PC-3 (cell line): Measurements from ENCODE around the gene ABCF1. TPM values are rescaled to one million over a fixed set of nuclear protein-coding genes. Genes with fewer than 3 reads are reported as not detected.

Experiments used
- ATAC-seq: fragments of 200-7000 bp; cut with Tn5 transposase; 2 replicates; pipeline ENCODE4 v1.9.1; 2020; ENCODE audit warnings: mild to moderate bottlenecking, moderate library complexity
- BruUV-seq: library from RNA; stranded (reverse); fragments of 400-500 nt; replicated peaks from 2 replicates; lab custom pipeline; 2021; lab: Mats Ljungman, UMichigan
- CTCF ChIA-PET: fragments of 300-600 bp; sonication (Branson Sonifier 250); formaldehyde crosslinking; loops from one replicate; lab custom pipeline; 2022; ENCODE audit warnings: antibody characterized with exemption; lab: Charles Lee
- POLR2A ChIA-PET: fragments of 300-600 bp; sonication (Branson Sonifier 250); formaldehyde crosslinking; loops from one replicate; lab custom pipeline; 2022; ENCODE audit warnings: antibody characterized with exemption; ENCODE audit not compliant: unreplicated experiment; lab: Charles Lee
- DNase-seq: peaks from one replicate; pipeline ENCODE4 v3.0.0-alpha.2; 2015
- H2AFZ ChIP-seq: fragments of 300-600 bp; sonication (generic); 2 replicates; pipeline ENCODE4 v1.6.0; 2016; ENCODE audit warnings: antibody characterized with exemption, low read length
- H3F3A ChIP-seq: fragments of 300-600 bp; sonication (generic); one replicate; pipeline ENCODE4 v1.6.0; 2017; ENCODE audit warnings: antibody characterized with exemption, low read length, control low read depth, mild to moderate bottlenecking; ENCODE audit not compliant: unreplicated experiment
- H3K27ac ChIP-seq: fragments of 300-600 bp; sonication (generic); 2 replicates; pipeline ENCODE4 v1.5.1; 2016; ENCODE audit warnings: mild to moderate bottlenecking, low read length
- H3K27me3 ChIP-seq: fragments of 300-600 bp; sonication (generic); 2 replicates; pipeline ENCODE4 v1.6.1; 2016; ENCODE audit warnings: low read length, mixed read lengths
- H3K36me3 ChIP-seq: fragments of 300-600 bp; sonication (generic); 2 replicates; pipeline ENCODE4 v1.6.1; 2016; ENCODE audit warnings: low read depth, mixed run types, low read length, mixed read lengths
- H3K4me1 ChIP-seq: fragments of 300-600 bp; sonication (generic); 2 replicates; pipeline ENCODE4 v1.5.1; 2016; ENCODE audit warnings: low read length; ENCODE audit not compliant: insufficient read depth
- H3K4me2 ChIP-seq: fragments of 300-600 bp; sonication (generic); 2 replicates; pipeline ENCODE4 v1.6.0; 2016; ENCODE audit warnings: low read length
- H3K4me3 ChIP-seq: fragments of 300-600 bp; sonication (generic); 2 replicates; pipeline ENCODE4 v1.5.1; 2016; ENCODE audit warnings: mild to moderate bottlenecking, low read length, mixed read lengths
- H3K79me2 ChIP-seq: fragments of 300-600 bp; sonication (generic); 2 replicates; pipeline ENCODE4 v1.6.1; 2017; ENCODE audit warnings: low read length, mixed read lengths
- H3K9ac ChIP-seq: fragments of 300-600 bp; sonication (generic); 2 replicates; pipeline ENCODE4 v1.6.0; 2016; ENCODE audit warnings: mild to moderate bottlenecking, low read length
- H3K9me2 ChIP-seq: fragments of 300-600 bp; sonication (generic); replicated peaks from 2 replicates; pipeline ENCODE4 v1.6.1; 2016; ENCODE audit warnings: mixed run types, low read length, mixed read lengths
- H3K9me3 ChIP-seq: fragments of 300-600 bp; sonication (generic); 2 replicates; pipeline ENCODE4 v1.6.1; 2016; ENCODE audit warnings: low read length, mixed read lengths
- H4K20me1 ChIP-seq: fragments of 300-600 bp; sonication (generic); 2 replicates; pipeline ENCODE4 v1.6.1; 2016; ENCODE audit warnings: low read length, mixed read lengths
- CTCF ChIP-seq: fragments of 300-600 bp; sonication (generic); conservative IDR thresholded peaks from 2 replicates; pipeline ENCODE4 v1.5.1; 2017; ENCODE audit warnings: antibody characterized with exemption, low read depth, mild to moderate bottlenecking, low read length
- EZH2 ChIP-seq: fragments of 300-600 bp; sonication (generic); IDR thresholded peaks from one replicate; pipeline ENCODE4 v1.6.1; 2017; ENCODE audit warnings: antibody characterized with exemption, mild to moderate bottlenecking, low read length; ENCODE audit not compliant: unreplicated experiment
- EZH2phosphoT487 ChIP-seq: fragments of 300-600 bp; sonication (generic); IDR thresholded peaks from 2 replicates; pipeline ENCODE4 v1.6.1; 2018; ENCODE audit warnings: mild to moderate bottlenecking, antibody characterized with exemption, low read length, borderline replicate concordance
- intact Hi-C: fragments of 100-400 bp; cut with micrococcal nuclease; formaldehyde crosslinking; loops from 2 replicates; pipeline ENCODE4 v1.9.0; 2023
- total RNA-seq: library from RNA; depleted of rRNA; stranded (reverse); fragments of >200 nt; gene quantifications from 2 replicates; pipeline ENCODE4 v1.2.3, GENCODE V29; 2014

Gene ABCF1
- total RNA-seq, 1 experiment from 2014 or later, result 67.3 TPM

- CTCF ChIA-PET, result interaction anchor here (0.6 kb wide), 1 partner anchor 73 kb away, joined by 13 read pairs; no protein-coding TSS in a partner anchor
- Histone ChIP-seq H3K9ac (no peak overlapping the region), H3K9me2 (no peaks in the 10 kb centered on the region), H3K4me3 (no peak overlapping the region), H3K79me2 (peaks cover 7% of the 10 kb centered on the region; the same call in 1 of the 2 replicates), H3K27ac (no peak overlapping the region), H3K4me2 (no peak overlapping the region), H3F3A (peaks cover 3% of the 10 kb centered on the region), H3K36me3 (peaks cover 21% of the 10 kb centered on the region), H3K27me3 (no peaks in the 10 kb centered on the region), H4K20me1 (no peaks in the 10 kb centered on the region), H2AFZ (no peak overlapping the region), H3K9me3 (no peaks in the 10 kb centered on the region), H3K4me1 (no peaks in the 10 kb centered on the region)
- no TSS peak for BruUV-seq
- DNase-seq, result no peak
- ATAC-seq, result no peak
- POLR2A ChIA-PET, result no interaction called here
- intact Hi-C loops, result no loop called here
- TF ChIP-seq EZH2phosphoT487 (no peak), EZH2 (no peak), CTCF (no peak)
Measured at GRCh38 chr6:30564114-30564513, 7.1 kb upstream of the ABCF1 start.

- intact Hi-C loops, result no loop called here
- H3K36me3 ChIP-seq, result peaks cover 21% of the 10 kb centered on the region
- no peak for ATAC-seq
- CTCF ChIA-PET, result no interaction called here
- no peaks in the 10 kb centered on the region for H3K9me3 ChIP-seq
- no peak overlapping the region for H3K27ac ChIP-seq
- POLR2A ChIA-PET, result no interaction called here
- no TSS peak for BruUV-seq
- no peak overlapping the region for H3K9ac ChIP-seq
- H3K27me3 ChIP-seq, result no peaks in the 10 kb centered on the region
- H3K4me3 ChIP-seq, result no peak overlapping the region
- peaks cover 8% of the 10 kb centered on the region; the same call in 1 of the 2 replicates for H3K4me1 ChIP-seq
- H2AFZ ChIP-seq, result no peak overlapping the region
- H4K20me1 ChIP-seq, result no peaks in the 10 kb centered on the region
- TF ChIP-seq EZH2phosphoT487 (no peak), EZH2 (no peak), CTCF (no peak)
- H3K9me2 ChIP-seq, result no peaks in the 10 kb centered on the region
- H3K79me2 ChIP-seq, result peaks cover 3% of the 10 kb centered on the region; the same call in 1 of the 2 replicates
- H3K4me2 ChIP-seq, result no peak overlapping the region
- peaks cover 3% of the 10 kb centered on the region for H3F3A ChIP-seq
- DNase-seq, result no peak
Measured at GRCh38 chr6:30565772-30566171, 5.5 kb upstream of the ABCF1 start.

- Histone ChIP-seq H3K4me2 (no peak overlapping the region), H3K79me2 (peaks cover 24% of the 10 kb centered on the region), H4K20me1 (peaks cover 16% of the 10 kb centered on the region), H3K9me3 (no peaks in the 10 kb centered on the region), H3K9ac (no peak overlapping the region), H2AFZ (no peak overlapping the region), H3K4me3 (no peak overlapping the region), H3F3A (peaks cover 3% of the 10 kb centered on the region), H3K9me2 (no peaks in the 10 kb centered on the region), H3K27me3 (no peaks in the 10 kb centered on the region), H3K27ac (no peak overlapping the region), H3K36me3 (0 out of 2 replicates have a peak, but pooled peaks cover 2% of the 10 kb centered on the region), H3K4me1 (peaks cover 23% of the 10 kb centered on the region)
- no peak for ATAC-seq
- ChIA-PET POLR2A (no interaction called here), CTCF (no interaction called here)
- BruUV-seq, result no TSS peak
- intact Hi-C loops, result no loop called here
- no peak for DNase-seq
- TF ChIP-seq CTCF (no peak), EZH2 (no peak), EZH2phosphoT487 (no peak)
Measured at GRCh38 chr6:30568245-30568644, 3.0 kb upstream of the ABCF1 start.
